ENCODE results near the gene GCNT3.
A peak's percentile ranks its signal among the peaks of the same experiment; 100 is the strongest.
"Not testable (repeated sequence)": the region's sequence is repeated elsewhere in the genome, so short reads cannot be mapped to it uniquely, and the experiment has no call there.

Gene GCNT3

DNA sequence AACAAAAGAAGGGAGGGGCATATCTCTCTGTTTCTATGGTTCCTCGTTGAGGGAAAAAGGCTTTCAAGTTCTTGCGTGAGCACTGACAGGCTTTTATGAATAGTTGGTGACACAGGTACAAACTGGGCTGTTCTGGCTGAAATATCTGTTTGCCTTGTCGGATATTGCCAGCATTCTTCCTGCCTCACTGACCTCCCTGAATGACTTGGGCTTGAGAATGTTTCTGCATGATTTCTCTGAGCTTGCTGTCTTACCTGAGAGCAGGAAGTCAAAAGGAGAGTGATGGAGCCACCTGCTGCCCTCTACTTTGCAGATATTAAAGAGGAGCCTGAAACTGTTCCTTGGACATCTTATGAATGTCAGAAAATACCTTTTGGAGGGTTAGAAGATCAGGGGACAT is 4.8 kb downstream of the GCNT3 start:
- no peak for DNase-seq (ENCODE audit: low read depth)

DNA sequence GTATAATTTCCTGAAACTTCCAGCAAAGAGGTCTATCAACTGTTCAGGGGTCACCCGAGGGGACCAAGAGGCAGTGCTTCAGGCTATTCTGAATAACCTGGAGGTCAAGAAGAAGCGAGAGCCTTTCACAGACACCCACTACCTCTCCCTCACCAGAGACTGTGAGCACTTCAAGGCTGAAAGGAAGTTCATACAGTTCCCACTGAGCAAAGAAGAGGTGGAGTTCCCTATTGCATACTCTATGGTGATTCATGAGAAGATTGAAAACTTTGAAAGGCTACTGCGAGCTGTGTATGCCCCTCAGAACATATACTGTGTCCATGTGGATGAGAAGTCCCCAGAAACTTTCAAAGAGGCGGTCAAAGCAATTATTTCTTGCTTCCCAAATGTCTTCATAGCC is 6.8 kb downstream of the GCNT3 start:
- DNase-seq (ENCODE audit: low read depth): no peak

DNA sequence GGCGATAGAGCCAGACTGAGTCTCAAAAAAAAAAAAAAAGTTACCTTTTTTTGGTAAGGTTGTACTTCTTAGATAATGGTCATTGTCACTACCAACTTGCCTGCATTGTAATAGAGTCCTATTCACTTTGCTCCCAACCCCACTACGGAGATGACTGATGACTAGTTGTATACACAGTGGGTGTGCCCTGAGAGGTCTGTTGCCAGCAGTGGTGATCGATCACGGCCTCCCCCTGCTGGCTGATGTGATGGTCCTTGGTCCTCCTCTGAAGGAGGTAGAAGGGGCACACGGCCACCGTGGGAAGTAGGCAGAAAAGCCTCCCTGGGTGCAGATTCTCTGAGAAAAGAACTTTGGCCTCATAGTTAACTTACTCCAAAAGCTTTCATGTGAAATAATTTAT is 10.7 kb downstream of the GCNT3 start:
- DNase-seq (ENCODE audit: low read depth): no peak

DNA sequence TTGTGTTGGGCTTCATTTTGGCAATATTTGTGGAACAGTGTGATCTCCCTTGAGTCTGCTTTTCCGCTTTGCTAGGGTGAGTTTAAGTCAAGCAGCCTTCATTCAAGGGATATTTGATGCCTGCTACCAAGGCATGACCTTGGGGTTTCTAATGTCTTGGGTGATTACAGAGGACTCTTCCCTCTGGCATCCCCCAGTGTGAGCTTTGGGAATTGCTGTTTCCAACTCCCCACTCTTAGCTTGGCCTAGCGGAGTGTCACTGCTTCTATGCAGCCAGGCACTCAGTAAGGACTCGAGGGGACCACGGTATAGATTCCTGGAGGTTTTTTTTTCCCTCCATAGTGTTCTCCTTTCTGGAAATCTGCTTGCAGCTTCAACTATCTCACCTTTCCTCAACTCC is 21.1 kb downstream of the GCNT3 start:
- DNase-seq (ENCODE audit: low read depth): no peak

DNA sequence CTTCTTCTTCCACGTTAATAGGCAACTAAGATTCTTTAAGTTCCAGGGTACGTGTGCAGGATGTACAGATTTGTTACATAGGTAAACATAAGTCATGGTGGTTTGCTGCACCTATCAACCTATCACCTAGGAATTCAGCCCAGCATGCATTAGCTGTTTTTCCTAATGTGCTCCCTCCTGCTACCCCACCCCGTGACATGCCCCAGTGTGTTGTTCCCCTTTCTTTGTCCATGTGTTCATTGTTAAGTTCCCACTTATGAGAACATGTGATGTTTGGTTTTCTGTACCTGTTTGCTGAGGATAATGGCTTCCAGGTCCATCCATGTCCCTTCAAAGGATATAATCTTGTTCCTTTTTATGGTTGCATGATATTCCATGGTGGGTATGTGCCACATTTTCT is 24.6 kb downstream of the GCNT3 start:
- DNase-seq (ENCODE audit: low read depth): no peak

DNA sequence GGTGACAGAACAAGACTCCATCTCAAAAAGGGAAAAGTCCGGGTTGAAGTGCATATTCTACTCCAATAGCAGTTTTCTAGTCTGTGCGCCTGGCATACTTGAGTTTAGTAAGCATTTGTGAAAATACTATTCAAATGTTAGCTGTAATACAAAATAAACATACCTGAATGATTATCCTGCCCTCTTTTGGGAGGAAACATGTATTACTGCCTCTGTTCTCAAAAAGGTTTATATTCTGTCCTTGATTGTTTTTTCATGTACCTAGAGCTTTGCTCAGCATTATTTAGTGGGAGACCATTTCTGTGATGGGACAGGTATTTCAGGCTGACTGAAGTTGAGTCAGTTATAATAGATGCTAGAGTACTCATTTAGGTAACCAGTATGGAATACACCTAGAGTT is 25.9 kb downstream of the GCNT3 start:
- not testable (repeated sequence) for DNase-seq (ENCODE audit: low read depth)

DNA sequence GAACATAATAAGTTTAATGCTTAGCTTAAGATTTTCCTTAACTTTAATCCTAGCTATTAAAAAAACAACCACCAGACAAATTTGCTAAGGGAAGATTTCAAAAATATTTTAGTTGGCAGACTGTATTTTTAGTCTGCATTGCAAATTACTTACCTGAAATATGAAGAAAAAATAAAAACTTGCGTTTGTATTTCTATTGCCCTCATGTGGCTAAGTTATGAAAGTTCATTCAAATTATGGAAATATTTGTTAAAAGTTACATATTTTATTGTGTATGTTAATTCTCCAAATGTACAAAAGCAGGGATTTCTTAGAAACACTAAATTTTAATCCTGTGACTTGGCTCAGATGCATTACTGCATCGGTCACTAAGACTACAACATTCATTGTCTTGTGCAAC is 30.8 kb downstream of the GCNT3 start:
- no peak for DNase-seq (ENCODE audit: low read depth)

DNA sequence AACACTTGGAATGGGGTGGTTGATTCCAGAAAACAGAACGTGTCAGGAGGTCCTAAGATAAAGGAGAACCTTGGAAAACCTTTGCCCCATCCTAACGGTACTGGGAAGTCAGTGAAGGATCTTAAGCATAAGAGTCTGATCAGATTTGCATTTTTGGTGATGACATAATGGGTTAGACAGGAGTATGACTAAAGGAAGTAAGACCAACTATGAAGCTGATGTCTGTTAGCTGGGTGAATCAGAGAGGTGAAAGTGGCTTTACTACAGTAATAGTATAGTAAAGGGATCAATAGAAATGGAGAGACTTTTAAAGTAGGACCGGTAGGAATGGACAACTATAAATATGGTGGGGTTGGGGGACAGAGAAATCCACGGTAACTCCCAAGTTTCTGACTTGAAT is 33.2 kb downstream of the GCNT3 start:
- DNase-seq (ENCODE audit: low read depth): no peak

DNA sequence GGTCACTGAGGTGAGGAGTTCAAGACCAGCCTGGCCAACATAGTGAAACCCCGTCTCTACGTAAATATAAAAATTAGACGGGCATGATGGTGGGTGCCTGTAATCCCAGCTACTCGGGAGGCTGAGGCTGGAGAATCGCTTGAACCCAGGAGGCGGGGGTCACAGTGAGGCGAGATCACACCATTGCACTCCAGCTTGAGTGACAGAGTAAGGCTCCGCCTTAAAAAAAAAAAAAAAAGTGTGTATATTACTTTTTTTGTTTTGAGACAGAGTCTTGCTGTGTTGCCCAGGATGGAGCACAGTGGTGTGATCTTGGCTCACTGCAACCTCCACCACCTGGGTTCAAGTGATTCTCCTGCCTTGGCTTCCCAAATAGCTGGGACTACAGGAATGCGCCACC is 34.2 kb downstream of the GCNT3 start:
- DNase-seq (ENCODE audit: low read depth): not testable (repeated sequence)

DNA sequence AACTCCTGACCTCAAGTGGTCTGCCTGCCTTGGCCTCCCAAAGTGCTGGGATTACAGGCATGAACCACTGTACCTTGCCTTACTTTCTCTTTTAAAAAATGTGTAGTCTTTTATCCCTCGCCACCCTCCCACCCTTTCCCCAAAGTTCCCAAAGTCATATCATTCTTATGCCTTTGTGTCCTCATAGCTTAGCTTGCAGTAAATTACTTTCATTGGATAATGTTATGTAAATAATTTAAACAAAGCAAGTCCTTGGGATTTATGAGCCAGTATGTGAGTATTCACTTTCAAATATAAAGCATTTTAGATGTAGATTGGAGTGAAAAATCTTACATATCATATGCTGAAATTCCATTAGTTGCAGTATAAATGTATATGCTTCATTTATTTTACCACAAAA is 34.7 kb downstream of the GCNT3 start:
- DNase-seq (ENCODE audit: low read depth): no peak

DNA sequence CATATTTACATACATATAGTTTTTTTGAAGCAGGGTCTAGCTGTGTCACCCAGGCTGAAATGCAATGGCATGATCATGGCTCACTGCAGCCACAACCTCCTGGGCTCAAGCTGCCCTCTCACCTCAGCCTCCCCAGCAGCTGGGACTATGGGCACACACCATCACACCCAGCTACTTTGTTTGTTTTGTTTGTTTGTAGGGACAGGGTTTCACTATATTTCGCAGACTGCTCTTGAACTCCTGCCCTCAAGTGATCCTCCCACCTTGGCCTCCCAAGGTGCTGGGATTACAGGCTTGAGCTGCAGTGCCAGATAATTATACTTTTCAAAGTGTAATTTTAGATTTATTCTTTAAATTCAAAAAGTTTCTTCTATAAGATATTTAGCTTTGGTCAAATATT is 35.5 kb downstream of the GCNT3 start:
- DNase-seq (ENCODE audit: low read depth): no peak

DNA sequence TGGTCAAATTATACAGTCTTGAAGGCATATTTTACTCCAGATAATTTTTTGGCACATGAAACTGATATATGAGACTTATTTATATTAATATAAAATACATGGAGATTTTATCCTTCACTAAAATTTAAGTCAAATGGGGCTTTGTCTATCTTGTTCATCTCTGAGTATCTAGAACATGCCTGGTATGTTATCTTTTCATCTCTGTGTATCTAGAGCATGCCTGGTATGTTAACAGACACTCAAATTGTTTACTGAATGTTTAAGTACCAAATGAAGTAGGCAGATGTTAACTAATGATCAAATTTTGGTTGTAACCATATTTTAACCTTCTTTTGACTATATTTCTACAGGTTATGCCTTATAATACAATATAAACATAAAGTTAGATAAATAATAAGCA is 38.0 kb downstream of the GCNT3 start:
- DNase-seq (ENCODE audit: low read depth): no peak

DNA sequence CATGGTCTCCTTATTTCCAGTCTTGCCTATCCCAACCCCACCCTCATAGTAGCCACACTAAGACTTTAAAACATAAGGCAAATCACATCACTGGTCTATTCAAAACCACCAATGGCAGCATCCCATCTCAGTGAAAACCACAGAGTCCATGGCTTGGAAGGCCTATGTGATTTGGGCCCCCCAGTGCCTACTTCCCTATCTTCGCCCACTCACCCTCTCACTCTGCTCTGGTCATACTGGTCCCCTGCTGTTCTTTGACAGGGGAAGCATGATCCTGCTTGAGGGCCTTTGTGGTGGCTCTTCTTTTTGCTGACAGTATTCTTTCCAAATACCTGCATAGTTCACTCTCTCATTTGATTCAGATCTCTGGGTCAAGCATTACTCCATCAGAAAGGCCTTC is 42.5 kb downstream of the GCNT3 start:
- no peak for DNase-seq (ENCODE audit: low read depth)

DNA sequence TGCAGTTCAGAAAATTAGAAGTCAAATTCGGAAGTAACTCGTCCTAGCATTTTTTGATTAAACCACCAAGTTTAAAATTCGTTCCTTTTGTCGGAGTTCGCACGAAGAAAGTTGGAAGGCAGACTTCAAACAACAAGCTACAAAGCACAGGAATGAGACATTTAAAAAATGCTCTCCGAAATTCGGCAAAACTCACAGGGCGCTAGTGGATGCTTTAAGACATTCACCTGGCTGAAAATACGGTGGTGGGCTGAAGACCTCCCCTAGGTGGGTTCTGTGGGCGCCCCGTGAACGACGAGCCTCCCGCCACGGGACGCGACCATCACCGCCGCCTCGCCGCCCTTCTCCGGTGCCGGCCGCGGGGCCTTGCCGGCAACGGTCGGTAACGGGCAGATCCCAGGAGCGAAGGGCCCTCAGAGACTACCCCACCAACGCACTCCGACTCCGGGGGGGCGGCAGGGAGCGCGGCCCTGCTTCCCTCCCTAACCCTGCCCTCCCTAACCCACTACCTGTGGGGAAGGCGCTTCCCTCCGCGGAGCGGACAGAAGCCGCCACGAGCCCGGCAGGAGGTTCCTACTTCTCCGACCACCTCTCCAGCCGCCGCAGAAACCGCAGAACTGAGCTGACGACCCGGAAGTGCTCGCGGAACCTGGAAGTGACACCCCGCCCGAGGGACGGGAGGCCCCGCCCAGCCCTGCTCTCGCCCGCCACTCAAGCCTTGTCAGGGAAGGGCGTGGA is 45.5 kb downstream of the GCNT3 start, which contains the start of gene GTF2A2:
GTF2A2 (minus strand) TSS at position 619 of the 738 bp plus-strand sequence. CDS start 5,238 bp downstream, outside the sequence.
- DNase-seq (ENCODE audit: low read depth): peak; percentile 88

DNA sequence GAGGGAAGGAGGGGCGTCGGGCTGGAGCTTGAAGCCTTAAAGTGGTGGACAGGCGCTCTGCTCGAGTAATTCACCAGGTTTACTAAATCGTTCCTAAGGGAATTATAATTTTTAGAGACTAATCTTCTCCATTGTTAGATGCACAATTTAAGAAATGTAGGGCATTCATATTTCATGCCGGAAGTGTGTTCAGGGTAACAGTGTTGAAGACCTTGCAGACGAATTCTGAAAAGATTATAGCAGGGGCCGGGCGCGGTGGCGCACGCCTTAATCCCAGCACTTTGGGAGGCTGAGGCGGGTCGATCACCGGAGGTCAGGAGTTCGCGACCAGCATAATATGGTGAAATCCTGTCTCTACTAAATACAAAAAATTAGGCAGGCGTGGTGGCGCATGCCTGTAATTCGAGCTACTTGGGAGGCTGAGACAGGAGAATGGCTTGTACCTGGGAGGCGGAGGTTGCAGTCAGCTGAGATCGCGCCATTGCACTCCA is 46.1 kb downstream of the GCNT3 start:
- DNase-seq (ENCODE audit: low read depth): no peak

DNA sequence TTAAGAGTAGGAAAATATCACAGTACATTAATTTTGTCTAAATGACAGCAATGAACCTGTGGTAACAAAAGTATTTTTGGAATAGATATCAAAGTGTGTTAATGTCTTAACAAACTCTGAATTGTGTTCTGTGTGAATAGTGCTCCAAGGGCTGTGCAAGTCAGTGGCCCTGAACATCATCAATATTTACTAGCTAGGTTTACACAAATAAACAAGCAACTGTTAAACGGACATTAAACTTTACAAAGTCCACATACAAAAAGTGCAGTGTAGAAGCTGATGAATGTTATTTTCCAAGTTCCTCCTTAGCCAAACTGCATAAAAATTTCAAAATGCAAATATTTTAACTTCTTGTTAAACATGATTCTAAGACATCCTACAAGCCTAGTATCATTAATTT is 47.8 kb downstream of the GCNT3 start:
- DNase-seq (ENCODE audit: low read depth): no peak

DNA sequence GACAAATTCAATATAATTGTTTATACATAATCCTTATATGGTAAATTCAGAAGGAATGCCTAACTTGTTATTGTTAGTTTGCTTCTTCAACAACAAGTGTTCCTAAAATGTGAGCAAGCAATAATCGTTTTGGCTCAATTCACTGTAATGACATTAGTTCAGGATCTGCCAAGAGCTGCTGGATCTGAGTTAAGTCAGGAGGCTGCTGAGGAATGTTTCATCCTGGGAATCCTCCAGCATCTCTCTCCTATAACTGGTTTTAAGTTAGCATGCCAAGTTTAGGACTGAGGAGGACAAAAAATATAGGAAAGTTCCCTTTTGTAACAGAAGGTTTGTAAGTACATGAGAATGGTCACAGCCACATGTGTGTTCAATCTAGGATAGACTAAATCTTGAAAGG is 50.7 kb downstream of the GCNT3 start:
- no peak for DNase-seq (ENCODE audit: low read depth)

DNA sequence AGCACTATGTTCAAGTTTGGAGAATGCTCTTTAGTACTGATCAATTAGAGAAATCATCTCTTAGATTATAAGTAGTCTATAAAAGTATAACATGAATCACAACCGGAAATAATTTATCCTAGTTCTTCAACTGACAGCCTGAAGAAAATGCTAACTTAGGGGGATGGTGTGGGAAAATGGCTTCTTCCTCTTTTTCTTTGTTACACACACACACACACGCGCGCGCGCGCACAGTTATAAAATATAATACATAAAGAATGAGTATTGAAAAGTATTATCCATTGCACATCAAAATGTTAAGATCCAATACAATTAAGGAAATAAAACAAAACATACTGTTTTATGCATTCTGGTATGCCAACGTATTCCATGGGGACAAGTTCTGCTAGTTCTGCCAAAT is 57.0 kb downstream of the GCNT3 start:
- DNase-seq (ENCODE audit: low read depth): no peak

Measured in T-helper 22 cell (primary cell).